HG03354 (cell line): Measurements from ENCODE around the gene PPP6R3.

Experiments
- ATAC-seq: cut with Tn5 transposase; IDR thresholded peaks from one replicate; pipeline ENCODE4 v1.9.1; 2021; ENCODE audit warnings: mild to moderate bottlenecking; ENCODE audit not compliant: unreplicated experiment, poor library complexity, severe bottlenecking

The PPP6R3 gene

DNA sequence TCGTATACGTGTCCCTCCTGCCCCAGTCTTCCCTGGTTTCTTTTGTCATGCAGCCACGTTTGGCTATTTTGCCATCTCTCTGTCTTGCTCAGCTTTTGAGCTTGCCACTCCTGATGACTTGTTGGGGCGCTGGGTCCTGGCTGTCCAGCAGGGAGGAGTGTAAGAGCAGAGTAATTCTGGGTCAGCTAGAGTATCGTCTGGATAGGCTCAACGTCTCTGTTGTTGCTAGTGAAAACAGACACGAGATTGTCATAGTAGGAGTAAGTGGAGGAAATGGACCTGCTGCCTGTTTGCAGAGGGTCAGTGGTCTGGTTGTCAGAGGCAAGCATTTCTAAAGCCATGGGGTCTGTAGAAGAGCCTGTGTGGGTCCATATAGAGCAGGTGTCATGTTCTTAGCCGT, 83.0 kb downstream of the PPP6R3 start:
- ATAC-seq = no peak

DNA sequence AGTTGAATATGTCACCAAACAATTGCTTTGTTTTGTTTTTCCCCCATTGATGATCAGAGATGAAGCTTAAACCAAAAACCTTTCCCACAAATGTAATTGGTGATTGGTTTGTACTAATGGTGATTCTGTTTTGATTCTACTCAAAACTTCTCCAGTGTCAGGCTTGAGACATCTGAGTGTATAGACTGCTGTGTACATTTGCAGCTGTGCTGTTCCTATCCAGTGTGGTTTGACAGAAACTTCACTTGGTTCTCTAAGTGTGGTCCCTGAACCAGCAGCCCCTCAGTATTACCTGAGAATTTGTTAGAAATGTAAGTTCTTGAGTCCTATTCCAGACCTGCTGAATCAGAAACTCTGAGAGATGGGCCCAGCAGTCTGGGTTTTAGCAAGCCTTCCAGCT, 84.8 kb downstream of the PPP6R3 start:
- ATAC-seq = no peak

DNA sequence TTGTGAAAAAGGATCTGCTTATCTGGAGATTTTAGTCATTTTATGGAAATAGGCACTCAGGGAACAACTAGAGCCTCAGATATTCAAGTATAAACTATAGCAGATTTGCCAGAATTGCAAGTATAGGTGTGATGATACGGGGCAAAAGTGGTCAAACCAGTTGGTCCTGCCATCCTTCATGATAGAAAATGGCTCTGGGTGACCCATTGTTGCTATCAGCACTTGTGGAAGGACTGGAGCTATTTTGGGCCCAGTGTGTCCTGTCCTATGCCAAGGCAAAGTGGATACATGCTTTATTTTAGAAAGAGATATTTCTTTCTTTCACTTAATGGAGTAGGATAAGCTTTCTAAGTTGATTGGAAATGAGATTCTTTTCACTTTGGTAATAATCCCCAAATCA, 85.2 kb downstream of the PPP6R3 start:
- no peak for ATAC-seq

DNA sequence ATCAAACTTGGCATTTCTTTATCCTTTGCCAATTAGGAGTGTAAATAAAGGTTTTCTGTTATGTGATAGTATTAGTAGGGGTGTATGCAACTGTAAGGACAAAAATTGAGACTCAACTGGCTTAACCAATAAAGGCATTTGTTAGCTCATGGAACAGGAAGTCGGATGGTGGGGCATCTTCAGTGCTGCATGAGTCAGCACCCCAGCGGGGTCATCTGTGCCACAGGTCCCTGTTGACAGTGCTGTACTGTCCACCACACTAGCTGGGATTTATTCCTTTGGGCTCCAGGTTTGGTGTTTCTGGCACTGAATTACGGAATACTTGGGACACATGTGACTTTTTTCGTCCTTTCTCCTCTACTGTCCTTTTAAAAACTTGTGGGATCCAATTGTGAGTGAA, 86.0 kb downstream of the PPP6R3 start:
- ATAC-seq = no peak

DNA sequence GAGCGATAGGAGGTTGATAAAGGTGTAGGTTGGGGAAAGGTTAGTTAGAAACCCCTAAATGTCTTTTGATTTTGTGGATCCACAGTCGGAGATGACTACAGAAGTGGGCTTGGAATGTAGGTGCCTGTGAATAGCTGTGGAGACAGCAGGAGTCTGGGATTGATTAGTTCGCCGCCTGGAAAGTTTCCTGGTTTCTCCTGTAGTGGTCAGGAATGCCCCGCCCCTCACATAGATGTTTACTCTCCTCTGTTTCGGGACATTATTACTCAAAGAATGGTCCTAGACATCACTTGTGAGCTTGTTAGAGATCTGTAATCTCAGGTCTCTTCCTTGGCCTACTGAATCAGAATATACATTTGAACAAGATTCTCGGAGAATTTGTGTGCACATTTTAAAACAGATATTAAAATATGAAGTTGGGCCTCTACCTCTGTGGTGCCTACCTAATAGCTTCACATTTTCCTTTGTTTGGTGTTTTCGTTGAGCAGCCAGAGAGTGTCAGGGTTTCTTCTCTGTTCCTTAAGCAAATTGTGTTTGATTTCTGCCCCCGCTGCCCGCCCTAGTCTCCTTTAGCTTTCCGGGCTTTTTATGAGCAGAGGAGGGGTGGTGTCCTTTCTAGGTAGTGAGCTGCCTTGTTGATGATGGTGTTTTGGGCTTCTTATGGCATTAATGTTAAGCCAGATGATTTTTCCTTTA, 89.4 kb downstream of the PPP6R3 start:
- no peak for ATAC-seq

DNA sequence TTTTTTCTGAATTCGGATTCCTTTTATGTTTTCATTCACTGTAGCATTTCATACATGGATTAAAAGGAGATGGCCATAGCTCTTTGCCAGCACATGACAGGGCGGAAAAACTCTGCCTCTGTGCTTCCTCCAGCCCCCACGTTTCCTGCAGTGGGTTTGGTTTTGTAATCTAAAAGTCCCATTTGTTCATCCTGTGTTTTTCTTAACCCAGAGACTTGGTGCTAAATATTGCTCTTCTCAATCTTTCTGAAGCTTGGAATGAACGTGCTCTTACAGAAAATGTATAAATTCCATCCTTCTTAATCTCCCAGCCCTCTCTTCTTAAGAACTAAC, 89.9 kb downstream of the PPP6R3 start:
- ATAC-seq = no peak

DNA sequence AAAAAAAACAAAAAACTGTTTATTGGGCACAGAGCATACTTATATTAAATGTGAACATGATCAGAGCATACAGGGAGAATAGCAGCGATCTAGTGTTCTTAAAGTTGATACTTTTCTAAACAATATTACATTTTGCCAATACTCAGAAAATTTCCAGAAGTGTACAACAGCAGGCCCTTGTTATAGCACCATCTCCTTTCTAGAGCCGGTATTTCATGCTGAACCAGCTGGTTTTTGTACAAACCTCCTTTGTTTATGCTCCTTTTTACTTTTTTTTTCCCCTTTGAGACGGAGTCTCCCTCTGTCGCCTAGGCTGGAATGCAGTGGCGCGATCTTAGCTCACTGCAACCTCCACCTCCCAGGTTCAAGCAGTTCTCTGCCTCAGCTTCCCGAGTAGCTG, 90.7 kb downstream of the PPP6R3 start:
- no peak for ATAC-seq

DNA sequence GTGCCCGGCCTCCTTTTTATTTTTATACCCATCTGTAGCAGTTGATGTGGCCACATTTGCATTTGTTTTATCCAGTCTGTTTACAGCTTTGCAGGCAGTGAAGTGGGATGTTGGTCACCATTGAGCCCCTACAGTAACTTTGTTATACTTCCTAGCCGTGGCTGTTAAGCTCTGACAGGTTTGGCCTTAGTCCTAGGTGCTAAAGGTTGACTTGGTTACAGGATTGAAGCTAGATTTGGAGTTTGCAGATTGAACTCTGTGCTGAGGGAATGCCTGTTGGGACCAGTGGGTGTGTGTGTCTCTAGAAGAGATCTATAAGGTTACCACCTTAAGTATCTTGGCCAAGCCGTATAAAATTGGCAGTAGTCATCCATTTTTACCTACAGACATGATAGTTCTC, 91.2 kb downstream of the PPP6R3 start:
- no peak for ATAC-seq

DNA sequence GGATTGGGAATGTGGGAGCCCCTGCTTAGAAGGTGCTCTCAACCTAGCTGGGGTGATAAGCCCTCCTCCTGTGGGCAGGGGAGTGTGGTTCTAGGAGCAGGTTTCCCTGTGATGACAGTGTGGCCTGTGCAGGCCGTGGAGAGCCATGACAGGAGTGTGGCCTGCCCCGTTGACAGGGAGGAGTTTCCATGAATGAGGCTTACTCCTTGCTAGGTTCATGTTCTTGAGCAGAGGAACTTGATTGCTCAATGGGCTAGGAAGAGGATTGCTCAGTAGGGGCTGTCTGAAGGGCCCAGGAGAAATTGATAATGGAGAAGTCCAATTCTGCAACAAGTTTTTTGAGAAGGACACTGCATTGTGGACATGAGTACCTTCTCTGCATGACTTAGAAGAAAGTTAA, 92.0 kb downstream of the PPP6R3 start:
- no peak for ATAC-seq

DNA sequence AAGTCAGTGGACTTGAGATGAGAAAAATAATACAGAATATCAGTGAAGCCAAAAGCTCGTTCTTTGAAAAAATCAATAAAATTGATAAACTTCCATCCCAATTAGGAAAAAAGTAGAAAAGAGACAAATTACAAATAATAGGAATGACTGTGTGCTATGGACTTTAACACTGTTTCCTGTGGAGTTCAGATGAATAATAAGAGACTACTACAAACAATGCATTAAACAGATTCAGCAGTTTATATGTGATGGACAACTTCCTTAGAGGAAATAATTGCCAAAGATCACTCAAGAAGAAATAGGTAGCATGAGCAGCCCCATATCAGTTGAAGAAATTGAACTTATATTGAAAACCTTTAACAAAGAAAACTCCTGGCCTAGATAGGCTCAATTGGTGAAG, 99.7 kb downstream of the PPP6R3 start:
- ATAC-seq = no peak

DNA sequence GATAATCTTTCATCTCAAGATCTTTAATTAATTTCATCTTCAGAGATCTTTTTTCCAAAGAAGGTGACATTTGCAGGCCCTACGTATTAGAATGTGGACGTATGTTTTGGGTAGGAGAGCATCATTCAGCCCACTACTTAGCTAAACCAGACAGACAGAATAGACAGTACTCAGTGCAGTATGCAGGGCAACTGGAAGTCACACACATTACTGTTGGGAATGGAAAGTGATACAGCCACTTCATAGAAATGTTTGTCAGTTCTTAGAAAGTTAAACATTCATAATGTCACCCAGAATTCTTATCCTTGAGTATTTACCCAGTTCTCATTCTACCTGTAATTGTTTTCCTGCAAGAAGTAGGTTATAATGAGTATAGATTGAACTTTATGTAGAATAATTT, 102.9 kb downstream of the PPP6R3 start:
- no peak for ATAC-seq

DNA sequence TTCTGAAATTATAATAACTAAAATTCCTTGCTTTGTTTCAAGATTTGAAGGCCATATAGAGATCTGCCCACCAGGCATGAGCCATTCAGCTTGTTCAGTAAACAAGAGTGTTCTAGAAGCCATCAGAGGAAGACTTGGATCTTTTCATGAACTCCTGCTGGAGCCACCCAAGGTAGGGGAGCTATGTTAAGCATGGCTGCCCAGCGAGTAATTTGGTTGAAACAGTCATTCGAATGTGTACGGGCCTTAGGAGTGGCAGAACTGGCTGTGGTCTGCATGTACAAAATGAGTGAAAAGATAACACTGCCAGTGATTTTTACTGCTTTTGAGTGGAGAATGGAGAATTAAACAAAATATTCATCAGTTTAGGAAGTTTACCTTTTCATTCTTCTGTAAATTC, 103.7 kb downstream of the PPP6R3 start:
- no peak for ATAC-seq

DNA sequence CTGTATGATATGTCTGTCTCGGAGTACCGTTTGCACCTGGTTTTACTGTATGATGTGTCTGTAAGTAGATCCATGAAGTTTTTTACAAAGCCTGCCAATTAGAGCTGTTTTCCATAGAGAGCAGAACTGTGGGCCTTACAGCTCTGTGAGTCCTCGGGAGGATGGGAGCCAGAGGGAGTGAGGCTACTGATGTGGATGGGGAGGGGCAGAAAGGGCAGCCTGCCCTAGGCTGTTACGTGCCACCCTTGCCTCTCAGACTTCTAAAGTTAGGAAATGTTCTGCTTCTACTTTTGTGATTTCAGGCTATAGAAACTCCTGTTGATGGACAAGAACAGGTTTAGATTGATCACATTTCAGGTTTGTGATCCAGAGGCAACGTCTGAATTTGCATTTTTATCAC, 105.2 kb downstream of the PPP6R3 start:
- ATAC-seq = no peak

DNA sequence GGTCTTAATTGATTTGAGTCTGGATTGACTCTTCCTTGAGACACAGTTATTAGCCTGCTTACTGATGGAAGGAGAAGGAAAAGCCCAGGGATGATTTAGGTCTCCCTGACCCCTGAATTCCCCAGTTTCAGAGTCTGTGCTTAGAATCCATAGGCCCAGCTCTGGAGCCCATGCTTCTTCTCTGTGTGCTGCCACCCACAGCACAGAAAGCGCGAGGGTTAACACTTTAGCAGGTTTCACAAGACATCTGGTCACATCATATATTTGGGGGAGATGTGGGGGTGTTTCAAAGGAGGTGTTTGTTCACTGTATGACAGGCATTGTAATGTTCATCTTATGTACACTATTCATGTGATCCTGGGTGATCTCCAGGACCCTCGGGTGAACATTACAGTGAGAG, 107.0 kb downstream of the PPP6R3 start:
- no peak for ATAC-seq

DNA sequence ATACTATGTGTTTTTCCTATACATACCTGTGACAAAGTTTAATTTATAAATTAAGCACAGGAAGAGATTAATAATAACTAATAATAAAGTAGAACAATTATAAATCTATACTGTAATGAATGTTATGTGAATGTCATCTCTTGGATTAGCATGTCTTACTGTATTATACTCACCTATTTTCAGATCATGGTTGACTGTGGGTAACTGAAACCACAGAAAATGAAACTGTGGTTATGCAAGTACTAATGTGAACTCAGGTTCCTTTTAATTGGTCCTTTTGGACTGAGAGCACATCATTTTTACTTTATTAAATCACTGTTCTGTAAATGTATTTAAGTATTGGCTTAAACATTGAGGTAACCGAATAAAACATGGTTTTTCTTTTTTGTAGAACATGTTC, 108.8 kb downstream of the PPP6R3 start:
- no peak for ATAC-seq

DNA sequence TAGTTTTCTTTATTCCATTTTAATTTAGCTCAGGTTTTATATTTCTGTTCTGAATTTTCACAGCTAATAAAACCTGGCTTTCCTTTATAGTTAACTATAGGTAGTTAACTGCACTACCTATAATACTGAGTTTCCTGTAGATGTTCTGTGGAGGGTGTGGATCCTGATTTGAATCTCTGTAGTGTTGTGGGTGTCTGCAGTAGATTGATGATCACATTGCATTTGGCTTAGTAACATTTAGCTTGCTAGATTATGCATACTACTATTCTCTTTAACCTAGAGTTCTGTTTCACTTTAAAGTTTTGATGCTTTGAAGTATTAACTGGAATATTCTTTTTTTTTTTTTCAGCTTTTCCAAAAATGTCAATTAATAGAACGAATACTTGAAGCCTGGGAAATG, 110.1 kb downstream of the PPP6R3 start:
- ATAC-seq = no peak

DNA sequence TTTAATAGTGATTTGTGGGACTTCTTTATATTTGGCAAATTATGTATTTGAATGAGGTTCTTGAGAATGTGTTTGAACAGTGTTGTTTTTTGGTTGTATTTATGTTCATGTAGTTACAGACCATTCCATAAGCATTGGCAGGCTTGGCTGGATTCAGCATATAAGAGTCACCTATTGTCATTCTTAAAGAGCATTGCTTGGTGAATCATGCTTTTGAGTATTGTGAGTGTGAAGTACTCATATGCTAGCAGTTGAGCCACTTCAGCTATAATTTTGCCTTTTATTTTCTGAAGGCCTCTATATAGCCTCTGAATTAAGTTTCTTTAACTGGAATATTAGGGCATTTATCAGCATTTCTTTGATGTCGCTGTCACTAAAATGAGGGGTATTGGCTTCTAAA, 113.8 kb downstream of the PPP6R3 start:
- no peak for ATAC-seq

DNA sequence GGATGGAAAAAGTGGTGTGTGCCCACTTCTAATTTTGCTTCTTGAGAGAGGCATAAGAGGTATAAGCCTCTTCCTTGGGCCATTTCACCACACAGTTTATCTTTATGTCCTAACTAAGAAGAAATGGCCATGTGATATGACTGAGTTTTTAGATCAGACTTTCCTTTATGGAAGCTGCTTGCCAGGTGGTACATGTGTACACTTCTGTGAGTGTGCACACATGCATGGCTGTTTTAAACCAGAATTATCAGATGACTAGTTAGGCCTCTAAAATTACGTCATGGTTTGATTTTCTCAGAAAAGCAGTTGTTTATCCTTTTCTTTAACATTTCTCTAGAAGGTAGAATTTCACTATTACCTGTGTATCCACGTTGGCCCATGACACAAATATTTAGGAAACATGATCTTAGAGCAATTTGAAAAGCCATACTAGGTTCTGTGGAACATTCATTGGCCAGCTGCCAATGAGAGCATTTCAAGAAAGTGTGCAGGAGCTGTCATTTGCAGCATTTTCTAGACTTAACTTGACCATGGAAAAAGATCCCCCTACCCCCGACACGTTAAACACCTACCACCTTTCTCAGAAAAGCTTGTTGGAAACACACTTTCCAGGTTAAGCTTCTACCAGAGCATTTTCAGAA, 114.6 kb downstream of the PPP6R3 start:
- no peak for ATAC-seq

DNA sequence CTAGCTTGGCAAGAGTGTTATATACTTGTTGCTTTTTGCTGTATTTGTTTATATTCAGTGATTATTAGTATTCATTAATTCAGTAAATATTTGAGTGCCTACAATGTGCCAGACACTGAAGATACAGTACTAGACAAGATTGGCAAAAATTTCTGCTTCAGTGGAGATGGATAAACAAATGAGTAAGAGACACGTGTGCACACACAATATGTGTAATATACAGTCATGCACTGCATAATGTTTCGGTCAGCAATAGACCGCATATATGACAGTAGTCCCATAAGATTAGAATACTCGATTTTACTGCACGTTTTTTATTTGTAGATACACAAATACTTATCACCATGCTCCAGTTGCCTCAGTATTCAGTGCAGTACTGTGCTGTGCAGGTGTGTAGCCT, 118.9 kb downstream of the PPP6R3 start:
- ATAC-seq = no peak

DNA sequence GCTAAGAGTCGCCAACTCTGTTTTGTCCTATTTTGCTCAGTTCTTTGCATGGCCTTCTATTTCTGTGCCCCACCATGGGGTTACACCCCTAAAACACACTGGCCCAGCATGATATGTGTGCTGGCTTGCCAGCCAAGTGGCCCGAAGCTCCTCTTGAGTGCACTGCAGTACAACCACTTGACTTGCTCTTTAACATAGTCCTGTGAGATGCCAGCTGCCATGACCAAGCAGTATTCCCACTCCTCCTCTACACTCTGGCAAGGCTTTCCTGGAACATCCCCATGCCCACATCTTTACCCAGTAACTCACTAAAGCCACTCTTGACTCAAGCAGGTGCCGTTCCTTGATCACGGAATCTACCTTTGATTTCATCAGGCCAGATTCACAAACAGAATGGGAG, 120.9 kb downstream of the PPP6R3 start:
- no peak for ATAC-seq

DNA sequence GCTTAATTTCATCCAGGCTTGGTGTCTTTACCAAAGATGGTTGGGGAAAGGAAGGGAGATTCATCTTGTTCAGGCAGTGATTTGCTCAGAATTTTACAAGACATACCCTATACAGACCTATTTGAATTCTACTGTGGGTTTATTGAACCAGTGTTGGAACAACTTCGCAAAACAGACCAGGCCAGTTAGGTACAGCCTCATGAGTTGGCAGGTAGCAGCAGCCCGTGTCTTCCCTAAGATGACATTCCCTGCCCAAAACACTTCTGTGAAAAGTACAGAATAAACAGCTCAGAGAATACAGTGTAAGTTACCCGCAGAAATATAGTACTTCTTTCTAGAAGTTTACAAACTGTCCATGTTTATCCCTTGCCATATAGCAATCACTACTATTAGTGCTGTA, 121.3 kb downstream of the PPP6R3 start:
- no peak for ATAC-seq

DNA sequence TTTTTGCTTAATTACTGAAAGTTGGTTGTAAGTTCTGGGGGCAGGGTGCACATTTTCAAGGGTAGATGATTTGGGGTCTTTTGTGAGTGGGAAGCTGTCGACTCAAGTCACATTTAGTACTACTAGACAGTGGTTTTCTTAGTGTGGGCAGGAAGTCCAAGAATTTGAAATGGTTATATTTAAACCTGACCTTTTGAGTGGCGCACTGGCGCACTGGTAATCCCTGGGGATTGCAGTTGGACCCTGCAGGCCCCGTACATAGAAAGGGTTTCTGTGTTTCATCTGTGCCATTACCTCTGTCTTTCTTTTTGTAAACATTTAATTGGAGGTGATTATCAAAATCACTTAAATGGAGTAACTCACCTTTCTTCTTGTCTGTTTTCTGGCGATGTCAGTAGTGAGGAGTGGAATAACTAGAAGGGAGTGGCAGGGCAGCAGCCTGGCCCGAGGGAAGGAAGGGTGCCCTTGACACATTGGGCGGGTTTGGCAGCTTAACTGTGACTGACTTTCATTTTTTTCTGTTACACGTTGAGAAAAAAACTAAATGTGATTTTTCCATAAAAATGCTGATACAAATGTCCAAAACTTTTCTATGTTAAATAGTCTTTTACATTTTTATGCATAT, 122.0 kb downstream of the PPP6R3 start:
- no peak for ATAC-seq
